Measurements from ENCODE around the gene IFIT1. TPM values are rescaled to one million over a fixed set of nuclear protein-coding genes. Genes with fewer than 3 reads are reported as not detected.
A peak's percentile ranks its signal among the peaks of the same experiment; 100 is the strongest.

Gene IFIT1
- total RNA-seq, 1 donor from 2014 or later, result 20.4 TPM

- Mint-ChIP-seq H3K27me3 (ENCODE audit: unreplicated experiment) (no peaks in the 10 kb centered on the region), H3K27ac (ENCODE audit: unreplicated experiment) (no peak overlapping the region), H3K36me3 (ENCODE audit: unreplicated experiment) (peaks cover 28% of the 10 kb centered on the region), H3K4me3 (ENCODE audit: unreplicated experiment) (no peak overlapping the region), H3K4me1 (ENCODE audit: unreplicated experiment) (peaks cover 35% of the 10 kb centered on the region), H3K9me3 (ENCODE audit: unreplicated experiment) (no peaks in the 10 kb centered on the region)
- peak; percentile 55 for TF ChIP-seq CTCF (IDR thresholded peaks at IDR 0.05)
- no peak for DNase-seq (ENCODE audit: extremely low spot score, unreplicated experiment)
These were observed 27.1 kb downstream of the IFIT1 start for GRCh38 chr10:89419548-89419947.

- Mint-ChIP-seq H3K9me3 (ENCODE audit: unreplicated experiment) (no peaks in the 10 kb centered on the region), H3K4me1 (ENCODE audit: unreplicated experiment) (peaks cover 26% of the 10 kb centered on the region), H3K27me3 (ENCODE audit: unreplicated experiment) (no peaks in the 10 kb centered on the region), H3K36me3 (ENCODE audit: unreplicated experiment) (peaks cover 27% of the 10 kb centered on the region), H3K27ac (ENCODE audit: unreplicated experiment) (no peak overlapping the region), H3K4me3 (ENCODE audit: unreplicated experiment) (no peak overlapping the region)
- no peak for TF ChIP-seq CTCF (IDR thresholded peaks at IDR 0.05)
- no peak for DNase-seq (ENCODE audit: extremely low spot score, unreplicated experiment)
These were observed 28.6 kb downstream of the IFIT1 start for GRCh38 chr10:89421018-89421476.

- Mint-ChIP-seq H3K36me3 (ENCODE audit: unreplicated experiment) (peaks cover 9% of the 10 kb centered on the region), H3K9me3 (ENCODE audit: unreplicated experiment) (no peaks in the 10 kb centered on the region), H3K27ac (ENCODE audit: unreplicated experiment) (no peak overlapping the region), H3K4me3 (ENCODE audit: unreplicated experiment) (no peak overlapping the region), H3K4me1 (ENCODE audit: unreplicated experiment) (peaks cover 21% of the 10 kb centered on the region), H3K27me3 (ENCODE audit: unreplicated experiment) (no peaks in the 10 kb centered on the region)
- TF ChIP-seq CTCF (IDR thresholded peaks at IDR 0.05), result no peak
- DNase-seq (ENCODE audit: extremely low spot score, unreplicated experiment), result no peak
These were observed 32.6 kb downstream of the IFIT1 start for GRCh38 chr10:89425000-89425399.

- TF ChIP-seq CTCF (IDR thresholded peaks at IDR 0.05), result peak; percentile 84
- Mint-ChIP-seq H3K4me1 (ENCODE audit: unreplicated experiment) (peaks cover 21% of the 10 kb centered on the region), H3K4me3 (ENCODE audit: unreplicated experiment) (no peak overlapping the region), H3K9me3 (ENCODE audit: unreplicated experiment) (no peaks in the 10 kb centered on the region), H3K36me3 (ENCODE audit: unreplicated experiment) (peaks cover 2% of the 10 kb centered on the region), H3K27me3 (ENCODE audit: unreplicated experiment) (no peaks in the 10 kb centered on the region), H3K27ac (ENCODE audit: unreplicated experiment) (peak overlapping the region; percentile 45)
- no peak for DNase-seq (ENCODE audit: extremely low spot score, unreplicated experiment)
These were observed 33.9 kb downstream of the IFIT1 start for GRCh38 chr10:89426230-89426868.

- no peak for DNase-seq (ENCODE audit: extremely low spot score, unreplicated experiment)
- H3K36me3 Mint-ChIP-seq (ENCODE audit: unreplicated experiment), result peaks cover 1% of the 10 kb centered on the region
- H3K27ac Mint-ChIP-seq (ENCODE audit: unreplicated experiment), result peak overlapping the region; percentile 24
- H3K9me3 Mint-ChIP-seq (ENCODE audit: unreplicated experiment), result no peaks in the 10 kb centered on the region
- TF ChIP-seq CTCF (IDR thresholded peaks at IDR 0.05), result no peak
- peaks cover 34% of the 10 kb centered on the region for H3K4me1 Mint-ChIP-seq (ENCODE audit: unreplicated experiment)
- H3K4me3 Mint-ChIP-seq (ENCODE audit: unreplicated experiment), result no peak overlapping the region
- H3K27me3 Mint-ChIP-seq (ENCODE audit: unreplicated experiment), result no peaks in the 10 kb centered on the region
These were observed 35.2 kb downstream of the IFIT1 start for GRCh38 chr10:89427629-89428028.
